Adrenal gland (tissue), 12 donors: ENCODE data around the gene RARB. TPM values are rescaled to one million over a fixed set of nuclear protein-coding genes. Genes with fewer than 3 reads are reported as not detected.

Source experiments
- DNase-seq, 7 donors: peaks; one replicate each; pipeline ENCODE4 v3.0.0-alpha.2; 2019 to 2020
- H3K27ac ChIP-seq, 5 donors: fragments of 200-600 bp; sonication (generic) in 4 of 5; 1 replicate in 3 of 5; 2 replicates in 2 of 5; pipeline versions ENCODE4 v1.5.1 to v1.8.0; 2016 to 2020; ENCODE audit warnings: mild to moderate bottlenecking in 1 of 5
- H3K27me3 ChIP-seq: fragments of 200-600 bp; 2 replicates; pipeline ENCODE4 v1.8.0; 2021
- H3K36me3 ChIP-seq, 2 donors: fragments of 200-600 bp; replicated peaks in 1 of 2; 1 replicate in 1 of 2; 2 replicates in 1 of 2; pipeline versions ENCODE4 v1.5.1 to v1.8.0; 2018 to 2022
- H3K4me1 ChIP-seq, 2 donors: fragments of 200-600 bp; replicated peaks in 1 of 2; 1 replicate in 1 of 2; 2 replicates in 1 of 2; pipeline versions ENCODE4 v1.5.1 to v1.8.0; 2018 to 2021
- H3K4me3 ChIP-seq, 4 donors: fragments of 200-600 bp; sonication (generic) in 3 of 4; one replicate each; pipeline ENCODE4 v1.5.1; 2016 to 2018
- H3K9me3 ChIP-seq, 3 donors: fragments of 200-600 bp; sonication (generic) in 1 of 3; replicated peaks in 1 of 3; 1 replicate in 2 of 3; 2 replicates in 1 of 3; pipeline versions ENCODE4 v1.5.1 to v1.8.0; 2016 to 2021
- CTCF ChIP-seq, 6 experiments: fragments of 450-650 bp in 4 of 6; fragments of 200-600 bp in 2 of 6; sonication (generic) in 1 of 6; IDR thresholded peaks; 1 replicate in 5 of 6; 2 replicates in 1 of 6; pipeline versions ENCODE4 v1.5.1 to v1.8.0; 2016 to 2021; ENCODE audit warnings: antibody characterized with exemption in 6 of 6, mild to moderate bottlenecking in 2 of 6, moderate library complexity in 1 of 6
- POLR2A ChIP-seq, 2 donors: fragments of 450-650 bp; IDR thresholded peaks; one replicate each; pipeline ENCODE4 v1.6.1; 2017; ENCODE audit warnings: antibody characterized with exemption in 2 of 2, mild to moderate bottlenecking in 2 of 2, moderate library complexity in 1 of 2
- WGBS, 4 donors: extraction: QIAGEN DNeasy Blood & Tissue Kit in 2 of 4; methylation state at CpG; one replicate each; pipeline versions ENCODE4 v1.1.5 to v1.1.7; 2013 to 2017; 5-methylcytosine and 5-hydroxymethylcytosine counted together
- intact Hi-C, 2 donors: fragments of 100-400 bp; cut with DNase I; formaldehyde crosslinking; loops; one replicate each; pipeline versions ENCODE4 v1.14.1 to v1.15.0; 2022 to 2023
- polyA plus RNA-seq, 3 donors: library from polyadenylated mRNA; stranded (reverse); fragments of 200-250 nt in 2 of 3; fragments of 350-450 nt in 1 of 3; fragmentation: Illumina TruSeq in 1 of 3; extraction: RNeasy Lipid Tissue Mini Kit (QIAGEN cat#74804) in 1 of 3; gene quantifications; one replicate each; pipeline ENCODE4 v1.2.3, GENCODE V29; 2013 to 2014
- total RNA-seq, 9 donors: library from RNA; depleted of rRNA in 4 of 9; stranded (reverse); fragments of >200 nt in 4 of 9; fragments of 120-200 nt in 1 of 9; fragmentation: NEBNext Ultra II Directional in 1 of 9; extraction: Animal tissue kit (Norgen Biotek cat#: 25700) in 1 of 9; gene quantifications; one replicate each; pipeline versions ENCODE4 v1.1.0 to v1.2.4, GENCODE V29; 2013 to 2023
- donor health status: healthy with polysubstance abuse.
- donor health status: Bipolar disorder and iron deficiency.
- donor health status: DM: yes; HTN: yes; CAD: no.
- donor health status: DM: no; HTN: no; CAD: no.
- donor health status: DM: no; HTN: no; CAD: no.
- donor health status: DM: yes; HTN: yes; CAD: no.

RARB gene
- total and polyA plus RNA-seq, 12 donors = 1.7 to 23.3 (median 9.7) TPM

DNA sequence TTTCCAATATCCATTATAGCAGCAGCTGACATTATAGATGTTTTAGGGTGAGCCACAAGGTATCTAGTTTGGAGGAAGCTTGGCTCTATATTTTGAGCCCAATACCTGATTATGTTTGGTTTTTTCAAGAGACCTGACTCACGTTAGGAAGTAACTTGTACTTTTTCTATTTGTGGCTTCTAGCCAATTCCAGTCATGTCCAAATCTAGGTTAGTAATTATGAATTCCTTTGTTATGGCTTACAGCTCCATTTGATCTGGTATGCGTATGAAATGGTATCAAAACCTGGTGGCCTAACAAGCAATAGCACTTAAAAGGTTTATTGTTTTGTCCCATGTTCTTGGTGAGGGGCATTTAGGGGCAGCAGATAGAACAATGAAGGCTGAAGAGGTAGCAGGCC, 120.8 kb downstream of the RARB start:
- no peak for DNase-seq
- no peak for TF ChIP-seq CTCF (IDR thresholded peaks at IDR 0.05)
- no peak for TF ChIP-seq POLR2A (IDR thresholded peaks at IDR 0.05)
- 44 to 53% (median 47%) methylated on average over 2 of the region's 2 CpGs for WGBS, 4 donors
- no peak overlapping the region for H3K27ac ChIP-seq
- no peak overlapping the region for H3K4me3 ChIP-seq
- intact Hi-C loops = no loop called here
- H3K36me3 ChIP-seq = no peaks in the 10 kb centered on the region
- H3K27me3 ChIP-seq = no peaks in the 10 kb centered on the region
- H3K9me3 ChIP-seq = no peaks in the 10 kb centered on the region
- H3K4me1 ChIP-seq = peaks cover 0 to 13% of the 10 kb centered on the region in 2 donors

GRCh38 chr3:25552251-25552650, 124.2 kb downstream of the RARB start:
- no peaks in the 10 kb centered on the region for H3K36me3 ChIP-seq
- no peak for DNase-seq
- H3K27me3 ChIP-seq = no peaks in the 10 kb centered on the region
- WGBS, 4 donors = 66 to 86% (median 83%) methylated on average over 3 of the region's 3 CpGs
- peaks cover 3 to 35% of the 10 kb centered on the region in 2 donors for H3K4me1 ChIP-seq
- no peak overlapping the region for H3K4me3 ChIP-seq
- no peaks in the 10 kb centered on the region for H3K9me3 ChIP-seq
- TF ChIP-seq POLR2A (IDR thresholded peaks at IDR 0.05) = no peak
- no peak for TF ChIP-seq CTCF (IDR thresholded peaks at IDR 0.05)
- intact Hi-C loops = no loop called here
- no peak overlapping the region for H3K27ac ChIP-seq

DNA sequence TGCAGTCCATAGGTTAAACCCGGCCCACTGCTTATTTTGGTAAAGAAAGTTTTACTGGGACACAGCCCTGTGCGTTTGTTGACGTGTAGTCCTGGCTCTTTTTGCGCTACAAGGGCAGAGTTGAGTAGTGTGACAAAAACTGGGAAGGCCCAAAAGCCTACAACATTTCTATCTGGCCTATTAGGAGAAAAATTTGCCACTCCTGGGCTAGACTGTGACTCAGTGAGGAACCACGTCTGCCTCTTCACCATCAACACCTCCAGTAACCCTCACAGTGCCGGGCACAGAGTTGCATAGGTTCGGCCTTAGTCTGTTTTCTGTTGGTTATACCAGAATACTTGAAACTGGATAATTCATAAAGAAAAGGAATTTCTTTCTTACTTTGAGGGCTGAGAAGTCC, 126.3 kb downstream of the RARB start:
- Histone ChIP-seq H3K4me1 (peaks cover 3 to 26% of the 10 kb centered on the region in 2 donors), H3K27me3 (no peaks in the 10 kb centered on the region), H3K4me3 (no peak overlapping the region), H3K36me3 (no peaks in the 10 kb centered on the region), H3K27ac (no peak overlapping the region), H3K9me3 (no peaks in the 10 kb centered on the region)
- no peak for DNase-seq
- intact Hi-C loops = no loop called here
- 79 to 90% (median 84%) methylated on average over 7 of the region's 7 CpGs for WGBS, 4 donors
- TF ChIP-seq CTCF (IDR thresholded peaks at IDR 0.05) (no peak), POLR2A (IDR thresholded peaks at IDR 0.05) (no peak)

DNA sequence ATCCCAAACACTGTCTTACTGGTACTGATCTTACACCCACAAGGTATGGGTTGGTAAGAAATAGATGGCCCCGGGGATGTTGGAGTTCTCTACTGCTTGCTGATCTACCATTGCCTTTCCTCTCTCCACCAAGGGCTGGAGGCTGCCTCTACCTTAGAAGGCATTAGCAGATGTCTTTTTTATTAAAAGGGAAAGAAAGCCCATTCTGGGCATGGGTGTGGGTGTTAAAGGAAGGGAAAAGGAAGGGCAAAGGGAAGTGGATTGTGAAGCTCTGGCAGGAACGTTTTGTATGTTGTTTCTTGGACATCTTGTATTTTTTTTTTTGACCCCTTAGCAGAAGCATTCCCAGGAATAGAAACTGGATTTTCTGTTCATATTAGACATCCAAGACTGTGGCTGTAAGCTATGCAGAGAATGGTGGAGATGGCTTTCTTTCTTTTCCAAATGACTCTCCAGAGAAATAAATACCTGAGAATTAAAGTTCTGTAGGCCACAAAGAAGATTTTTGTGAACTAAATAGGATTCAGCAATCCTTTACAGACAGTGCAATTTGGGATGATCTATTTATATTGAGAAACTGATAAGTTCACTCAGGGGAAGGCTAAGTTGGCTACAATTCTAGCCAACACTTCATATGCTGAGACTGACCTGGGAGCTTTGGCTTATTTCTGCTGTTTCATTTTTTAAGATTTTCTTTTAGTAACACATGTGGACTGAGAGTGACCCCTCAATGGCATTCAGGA, 127.8 kb downstream of the RARB start:
- intact Hi-C loops = no loop called here
- Histone ChIP-seq H3K36me3 (no peaks in the 10 kb centered on the region), H3K4me1 (peaks cover 3 to 26% of the 10 kb centered on the region in 2 donors), H3K27ac (peak overlapping the region in 1 of 5 donors; percentile 26), H3K27me3 (no peaks in the 10 kb centered on the region), H3K9me3 (no peaks in the 10 kb centered on the region), H3K4me3 (no peak overlapping the region)
- DNase-seq = no peak
- WGBS, 4 donors = 43 to 51% (median 46%) methylated on average over 2 of the region's 2 CpGs
- no peak for TF ChIP-seq CTCF (IDR thresholded peaks at IDR 0.05)
- TF ChIP-seq POLR2A (IDR thresholded peaks at IDR 0.05) = no peak
